Astrocyte (in vitro differentiated cells and primary cell): Measurements from ENCODE around the gene PRRG1. TPM values are rescaled to one million over a fixed set of nuclear protein-coding genes. Genes with fewer than 3 reads are reported as not detected.

ENCODE experiments used
- DNase-seq: peaks from one replicate; pipeline ENCODE4 v3.0.0-alpha.2; 2010; ENCODE audit warnings: low read depth
- FAIRE-seq: peaks from 2 replicates; lab custom pipeline; 2011; peaks lifted over from hg19 to GRCh38; lab: Jason Lieb, UNC
- H2AFZ ChIP-seq: 2 replicates; pipeline ENCODE4 v1.6.0; 2012; ENCODE audit warnings: low read depth, low read length, inconsistent platforms
- H3K27ac ChIP-seq: 2 replicates; pipeline ENCODE4 v1.5.1; 2011; ENCODE audit warnings: low read depth, low read length, inconsistent platforms
- H3K27me3 ChIP-seq: 2 replicates; pipeline ENCODE4 v1.6.0; 2011; ENCODE audit warnings: low read length, inconsistent platforms; ENCODE audit not compliant: insufficient read depth
- H3K36me3 ChIP-seq: 2 replicates; pipeline ENCODE4 v1.5.1; 2011; ENCODE audit warnings: low read length, inconsistent platforms; ENCODE audit not compliant: insufficient read depth
- H3K4me1 ChIP-seq: 2 replicates; pipeline ENCODE4 v1.5.1; 2011; ENCODE audit warnings: low read length, inconsistent platforms; ENCODE audit not compliant: insufficient read depth
- H3K4me2 ChIP-seq: 2 replicates; pipeline ENCODE4 v1.6.0; 2012; ENCODE audit warnings: low read length, inconsistent platforms
- H3K4me3 ChIP-seq: 2 replicates; pipeline ENCODE4 v1.5.1; 2011; ENCODE audit warnings: low read depth, mild to moderate bottlenecking, low read length, inconsistent platforms; ENCODE audit not compliant: insufficient read depth
- H3K79me2 ChIP-seq: 2 replicates; pipeline ENCODE4 v1.6.0; 2012; ENCODE audit warnings: mild to moderate bottlenecking, low read length, inconsistent platforms; ENCODE audit not compliant: insufficient read depth
- H3K9ac ChIP-seq: 2 replicates; pipeline ENCODE4 v1.6.0; 2012; ENCODE audit warnings: mild to moderate bottlenecking, low read length, inconsistent platforms
- H3K9me3 ChIP-seq: 2 replicates; pipeline ENCODE4 v1.5.1; 2012; ENCODE audit warnings: low read depth, mild to moderate bottlenecking, low read length, inconsistent platforms; ENCODE audit not compliant: insufficient read depth
- H4K20me1 ChIP-seq: 2 replicates; pipeline ENCODE4 v1.6.0; 2012; ENCODE audit warnings: low read length, inconsistent platforms; ENCODE audit not compliant: insufficient read depth
- H3K27ac Mint-ChIP-seq: one replicate; pipeline ENCODE4 v1.8.0; 2021; ENCODE audit warnings: mild to moderate bottlenecking, mixed read lengths; ENCODE audit not compliant: unreplicated experiment
- H3K27me3 Mint-ChIP-seq: one replicate; pipeline ENCODE4 v1.8.0; 2021; ENCODE audit warnings: low read depth, mixed read lengths; ENCODE audit not compliant: unreplicated experiment
- H3K36me3 Mint-ChIP-seq: one replicate; pipeline ENCODE4 v1.8.0; 2021; ENCODE audit warnings: low read depth, mixed read lengths; ENCODE audit not compliant: unreplicated experiment
- H3K4me1 Mint-ChIP-seq: one replicate; pipeline ENCODE4 v1.8.0; 2021; ENCODE audit warnings: low read depth, mixed read lengths; ENCODE audit not compliant: unreplicated experiment
- H3K4me3 Mint-ChIP-seq: one replicate; pipeline ENCODE4 v1.8.0; 2021; ENCODE audit warnings: mild to moderate bottlenecking, moderate library complexity, mixed read lengths; ENCODE audit not compliant: unreplicated experiment
- H3K9me3 Mint-ChIP-seq: one replicate; pipeline ENCODE4 v1.8.0; 2021; ENCODE audit warnings: mild to moderate bottlenecking, mixed read lengths; ENCODE audit not compliant: unreplicated experiment
- EZH2 ChIP-seq: IDR thresholded peaks from 2 replicates; pipeline ENCODE4 v1.6.1; 2012; ENCODE audit warnings: mild to moderate bottlenecking, low read length, inconsistent platforms; ENCODE audit not compliant: insufficient read depth
- total RNA-seq: library from RNA; stranded (reverse); gene quantifications from 2 replicates; pipeline ENCODE4 v1.2.1, GENCODE V29; 2021
- TF ChIP-seq, protein P1 (sequence below): IDR thresholded peaks from 2 replicates; pipeline ENCODE4 v1.5.1; 2011; ENCODE audit warnings: low read depth, mild to moderate bottlenecking, inconsistent platforms, low read length, moderate library complexity; ENCODE audit not compliant: insufficient read depth

PRRG1 gene
- total RNA-seq, 1 donor from 2014 or later, result 33.7 TPM

DNA sequence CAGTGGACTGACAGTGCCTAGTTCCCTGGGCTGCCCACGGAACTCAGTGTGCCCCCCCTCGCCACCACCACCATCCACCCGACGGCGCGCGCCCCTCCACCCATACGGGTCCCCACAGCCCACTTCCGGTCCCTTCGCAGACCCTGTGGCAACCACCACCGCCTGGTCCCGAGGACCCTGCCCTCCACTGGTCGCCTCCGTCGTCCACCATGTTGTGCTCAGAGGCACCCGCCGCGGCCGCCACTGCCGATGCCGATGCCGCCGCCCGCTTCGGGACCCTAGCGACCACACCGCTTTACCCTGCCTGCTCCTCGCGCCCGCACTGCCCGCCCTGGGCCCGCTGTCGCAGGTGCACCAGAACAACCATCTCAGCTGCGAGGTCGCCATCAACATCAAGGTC lies 155.8 kb downstream of the PRRG1 start:
- H3K27ac ChIP-seq, result no peak overlapping the region
- FAIRE-seq (no peak), DNase-seq (no peak)
- H2AFZ ChIP-seq, result no peak overlapping the region
- no peak overlapping the region for H3K4me2 ChIP-seq
- Mint-ChIP-seq H3K9me3 (no peaks in the 10 kb centered on the region), H3K27me3 (no peaks in the 10 kb centered on the region), H3K36me3 (no peaks in the 10 kb centered on the region), H3K27ac (no peak overlapping the region), H3K4me3 (no peak overlapping the region), H3K4me1 (no peaks in the 10 kb centered on the region)
- no peaks in the 10 kb centered on the region for H3K27me3 ChIP-seq
- no peaks in the 10 kb centered on the region for H3K79me2 ChIP-seq
- no peak overlapping the region for H3K9ac ChIP-seq
- no peaks in the 10 kb centered on the region for H3K36me3 ChIP-seq
- no peaks in the 10 kb centered on the region for H3K4me1 ChIP-seq
- TF ChIP-seq EZH2, result no peak
- TF ChIP-seq, protein P1, sequence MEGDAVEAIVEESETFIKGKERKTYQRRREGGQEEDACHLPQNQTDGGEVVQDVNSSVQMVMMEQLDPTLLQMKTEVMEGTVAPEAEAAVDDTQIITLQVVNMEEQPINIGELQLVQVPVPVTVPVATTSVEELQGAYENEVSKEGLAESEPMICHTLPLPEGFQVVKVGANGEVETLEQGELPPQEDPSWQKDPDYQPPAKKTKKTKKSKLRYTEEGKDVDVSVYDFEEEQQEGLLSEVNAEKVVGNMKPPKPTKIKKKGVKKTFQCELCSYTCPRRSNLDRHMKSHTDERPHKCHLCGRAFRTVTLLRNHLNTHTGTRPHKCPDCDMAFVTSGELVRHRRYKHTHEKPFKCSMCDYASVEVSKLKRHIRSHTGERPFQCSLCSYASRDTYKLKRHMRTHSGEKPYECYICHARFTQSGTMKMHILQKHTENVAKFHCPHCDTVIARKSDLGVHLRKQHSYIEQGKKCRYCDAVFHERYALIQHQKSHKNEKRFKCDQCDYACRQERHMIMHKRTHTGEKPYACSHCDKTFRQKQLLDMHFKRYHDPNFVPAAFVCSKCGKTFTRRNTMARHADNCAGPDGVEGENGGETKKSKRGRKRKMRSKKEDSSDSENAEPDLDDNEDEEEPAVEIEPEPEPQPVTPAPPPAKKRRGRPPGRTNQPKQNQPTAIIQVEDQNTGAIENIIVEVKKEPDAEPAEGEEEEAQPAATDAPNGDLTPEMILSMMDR, result no peak
- H3K9me3 ChIP-seq, result no peaks in the 10 kb centered on the region
- H4K20me1 ChIP-seq, result no peaks in the 10 kb centered on the region
- H3K4me3 ChIP-seq, result no peak overlapping the region

Other genes starting within 250 kb of the PRRG1 start
- 0.22 and 0.36 TPM in 2 replicates for gene LANCL3, start 222.3 kb downstream of the PRRG1 start, total RNA-seq